COLO668 (cell line): ENCODE results near the gene ARFGEF3.

Experiments
- DNase-seq: peaks from one replicate; lab custom pipeline; 2025; ENCODE audit not compliant: unreplicated experiment; lab: John Stamatoyannopoulos, UW

Gene ARFGEF3

DNA sequence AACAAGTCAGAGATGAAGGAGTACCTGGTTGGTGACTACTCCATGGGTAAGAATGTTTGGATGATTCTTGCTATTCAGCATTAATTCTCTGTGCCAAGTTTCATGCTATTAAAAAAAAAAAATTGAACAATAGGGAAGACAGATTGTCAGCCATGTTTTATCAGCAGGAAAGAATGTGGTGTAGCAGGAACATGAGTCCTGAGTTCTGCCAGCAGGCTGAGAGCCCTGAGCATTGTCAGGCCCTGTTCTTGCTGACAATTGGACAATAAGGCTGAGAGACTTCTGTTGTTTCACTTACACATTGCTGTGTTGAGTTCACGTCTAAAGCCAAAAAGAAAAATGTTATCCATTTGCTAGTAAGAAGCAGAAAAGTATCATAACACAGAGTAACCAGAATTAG lies 145.6 kb downstream of the ARFGEF3 start:
- no peak for DNase-seq

DNA sequence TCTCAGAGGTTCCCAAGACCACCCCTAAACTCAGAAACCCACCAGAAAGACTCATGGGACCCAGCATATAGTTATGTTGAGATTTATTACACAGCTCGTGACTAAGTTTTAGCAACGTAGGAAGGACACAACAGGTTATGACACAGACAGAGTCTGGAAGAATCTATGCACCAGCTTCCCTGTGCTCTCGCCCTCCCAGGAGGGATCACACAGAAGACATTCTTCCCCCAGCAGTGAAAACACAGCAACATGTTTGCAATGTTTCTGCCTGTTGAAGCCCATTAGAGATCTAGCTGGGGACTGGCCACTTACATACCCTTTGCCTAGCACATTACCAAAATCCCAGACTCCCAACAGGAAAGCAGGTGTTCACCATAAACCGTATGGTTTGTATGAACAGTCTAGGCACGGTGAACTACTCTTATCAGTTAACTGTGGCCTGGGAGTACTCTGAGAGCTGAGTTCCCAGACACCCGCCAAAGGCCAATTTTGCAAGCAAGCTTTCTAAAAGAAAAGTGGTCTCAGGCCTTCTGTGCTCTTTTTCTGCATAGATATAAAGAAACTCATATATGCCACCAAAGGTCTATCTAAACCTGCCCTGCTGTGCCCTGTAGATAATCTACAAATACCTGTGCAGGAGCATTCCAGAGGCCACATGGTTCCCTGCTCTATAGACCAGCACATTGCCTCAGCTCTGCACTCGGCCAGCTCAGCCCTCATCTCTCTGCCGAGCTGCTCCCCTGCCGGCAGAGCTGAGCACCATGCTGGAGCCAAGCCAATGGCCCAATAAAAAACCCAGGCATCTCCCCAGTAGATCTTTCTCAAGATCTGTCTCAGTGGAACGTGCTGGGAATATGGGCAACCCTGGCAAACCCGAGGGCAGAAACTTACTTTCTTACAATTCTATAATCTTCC lies 146.3 kb downstream of the ARFGEF3 start:
- DNase-seq: no peak

DNA sequence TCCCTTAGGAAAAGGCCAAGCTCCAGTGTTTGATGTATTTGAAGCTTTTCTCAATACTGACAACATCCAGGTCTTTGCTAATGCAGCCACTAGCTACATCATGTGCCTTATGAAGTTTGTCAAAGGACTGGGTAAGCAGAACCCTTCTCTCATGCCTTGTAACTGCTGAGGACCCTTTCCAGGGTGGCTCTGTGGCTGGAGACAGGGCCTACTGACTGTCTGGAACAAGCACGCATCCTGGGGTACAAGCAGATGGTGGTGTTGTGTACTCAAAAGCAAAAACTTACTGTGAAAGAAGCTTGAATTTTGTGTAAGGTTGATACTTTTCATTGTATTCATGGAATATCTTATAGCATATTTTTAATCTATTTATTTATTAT lies 147.0 kb downstream of the ARFGEF3 start:
- no peak for DNase-seq

DNA sequence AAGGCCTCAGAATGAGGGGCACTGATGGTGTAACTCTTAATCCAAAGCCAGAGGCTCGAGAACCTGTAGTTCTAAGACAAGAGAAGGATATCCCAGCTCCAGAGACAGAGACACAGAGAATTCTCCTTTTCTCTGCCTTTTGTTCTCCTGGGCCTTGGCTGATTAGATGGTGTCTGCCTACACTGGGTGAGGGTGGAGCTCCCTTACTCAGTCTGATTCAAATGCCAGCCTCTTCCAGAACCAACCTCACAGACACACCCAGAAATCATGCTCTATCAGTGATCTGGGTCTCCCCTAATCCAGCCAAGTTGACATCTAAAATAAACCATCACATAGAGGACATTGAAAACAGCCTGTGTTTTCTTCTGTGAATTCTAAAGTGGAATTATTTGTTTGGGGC lies 148.0 kb downstream of the ARFGEF3 start:
- no peak for DNase-seq

DNA sequence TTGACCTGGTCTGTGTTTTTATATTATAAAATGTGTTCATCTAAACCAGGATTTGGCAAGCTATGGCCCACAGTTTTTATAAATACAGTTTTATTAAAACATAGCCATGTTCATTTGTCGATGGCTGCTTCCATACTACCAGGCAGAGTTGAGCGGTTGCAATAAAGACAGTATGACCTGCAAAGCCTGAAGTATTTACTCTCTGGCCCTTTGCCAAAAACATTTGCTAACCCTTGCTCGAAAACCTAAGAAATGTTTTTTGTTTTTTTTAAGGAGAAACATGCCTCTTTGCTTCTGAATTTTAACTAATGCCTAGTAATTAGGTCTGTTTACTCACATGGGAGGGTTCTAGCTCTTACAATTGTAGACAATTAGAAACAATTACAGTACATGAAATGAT lies 148.6 kb downstream of the ARFGEF3 start:
- DNase-seq: no peak

DNA sequence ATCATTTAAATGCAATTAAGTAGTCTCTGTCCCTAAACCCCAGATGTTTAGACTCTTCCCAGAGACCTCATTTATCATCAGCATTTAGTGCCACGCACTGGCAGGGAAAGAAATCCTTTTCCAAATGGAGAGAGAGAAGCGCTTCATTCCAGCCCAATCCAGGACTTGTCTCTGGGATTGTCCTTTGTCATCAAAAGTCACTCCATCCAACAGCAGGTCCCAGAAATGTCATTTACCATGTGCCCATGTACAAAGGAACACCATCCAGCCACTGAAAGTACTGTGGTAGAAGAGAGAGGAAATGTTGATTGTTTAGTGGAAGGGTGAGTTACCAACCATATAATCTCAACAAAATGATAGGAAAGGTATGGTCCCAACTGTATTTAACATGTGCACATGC lies 149.1 kb downstream of the ARFGEF3 start:
- DNase-seq: no peak

DNA sequence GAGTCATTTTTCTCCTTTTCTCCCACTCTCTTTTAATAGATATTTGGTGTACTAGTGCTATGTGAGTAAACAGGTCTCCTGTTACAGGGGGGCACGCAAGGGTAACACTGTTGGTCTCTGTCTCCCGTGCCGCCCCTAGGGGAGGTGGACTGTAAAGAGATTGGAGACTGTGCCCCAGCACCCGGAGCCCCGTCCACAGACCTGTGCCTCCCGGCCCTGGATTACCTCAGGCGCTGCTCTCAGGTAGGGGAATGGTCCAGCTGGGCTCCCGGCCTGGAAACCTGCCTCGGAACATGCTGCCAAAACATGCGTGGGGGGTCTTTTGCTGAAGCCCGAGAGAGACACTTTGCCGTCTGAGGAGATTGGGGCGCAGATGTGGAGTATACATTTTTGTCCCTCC lies 149.5 kb downstream of the ARFGEF3 start:
- DNase-seq: no peak

DNA sequence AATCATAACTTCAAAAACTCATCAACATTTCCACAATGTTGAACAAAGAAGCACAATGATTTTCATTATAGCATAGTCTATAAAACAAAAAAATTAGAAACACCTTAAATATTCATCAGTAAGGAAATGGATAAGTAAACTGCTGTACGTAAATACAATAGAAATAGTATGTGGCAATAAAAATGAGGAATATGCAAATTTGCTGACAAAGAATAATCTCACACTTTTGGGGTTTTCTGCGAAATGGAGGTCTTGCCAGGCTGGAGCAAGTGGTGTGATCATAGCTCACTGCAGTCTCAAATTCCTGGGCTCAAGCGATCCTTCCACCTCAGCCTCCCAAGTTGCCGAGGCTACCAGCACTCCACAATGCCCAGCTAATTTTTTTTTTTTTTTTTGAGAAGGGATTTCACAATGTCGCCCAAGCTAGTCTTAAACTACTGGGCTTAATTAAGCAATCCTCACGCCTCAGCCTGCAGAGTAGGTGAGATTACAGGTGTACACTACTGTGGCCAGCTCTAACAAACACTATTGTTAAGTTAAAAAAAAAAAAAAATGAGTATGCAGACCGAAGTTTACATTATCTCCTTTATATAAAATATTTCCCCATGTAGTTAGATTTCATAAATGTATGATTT lies 157.1 kb downstream of the ARFGEF3 start:
- no peak for DNase-seq

DNA sequence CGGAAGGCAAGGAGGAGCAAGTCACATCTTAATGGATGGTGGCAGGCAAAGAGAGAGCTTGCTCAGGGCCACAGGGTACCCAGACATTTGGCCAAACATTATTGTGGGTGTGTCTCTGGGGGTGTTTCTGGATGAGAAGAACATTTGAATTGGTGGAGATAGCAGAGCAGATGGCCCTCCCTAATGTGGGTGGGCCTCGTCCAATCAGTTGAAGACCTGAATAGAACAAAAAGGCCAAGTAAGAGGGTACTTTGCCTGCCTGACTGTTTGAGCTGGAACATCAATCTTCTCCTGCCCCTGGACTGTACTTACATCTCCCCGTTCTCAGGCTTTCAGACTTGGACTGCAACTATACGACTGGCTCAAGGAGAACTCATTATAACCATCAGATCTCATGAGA lies 160.2 kb downstream of the ARFGEF3 start:
- no peak for DNase-seq

DNA sequence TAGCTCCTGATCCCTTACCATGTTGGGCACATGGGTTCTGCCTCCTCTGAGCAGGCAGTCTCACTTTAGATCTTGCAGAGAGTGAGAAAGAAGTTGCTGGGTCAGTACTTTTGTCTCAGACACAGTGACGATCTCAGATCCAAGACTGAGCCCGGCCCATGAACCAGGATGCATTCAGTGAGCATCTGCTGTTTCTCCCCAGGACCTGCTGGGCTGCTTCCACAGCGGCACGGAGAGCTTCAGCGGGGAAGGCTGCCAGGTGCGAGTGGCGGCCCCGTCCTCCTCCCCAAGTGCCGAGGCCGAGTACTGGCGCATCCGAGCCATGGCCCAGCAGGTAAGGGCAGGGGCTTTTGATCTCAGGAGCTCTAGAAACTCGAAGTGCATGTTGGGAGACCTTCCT lies 162.1 kb downstream of the ARFGEF3 start:
- no peak for DNase-seq

DNA sequence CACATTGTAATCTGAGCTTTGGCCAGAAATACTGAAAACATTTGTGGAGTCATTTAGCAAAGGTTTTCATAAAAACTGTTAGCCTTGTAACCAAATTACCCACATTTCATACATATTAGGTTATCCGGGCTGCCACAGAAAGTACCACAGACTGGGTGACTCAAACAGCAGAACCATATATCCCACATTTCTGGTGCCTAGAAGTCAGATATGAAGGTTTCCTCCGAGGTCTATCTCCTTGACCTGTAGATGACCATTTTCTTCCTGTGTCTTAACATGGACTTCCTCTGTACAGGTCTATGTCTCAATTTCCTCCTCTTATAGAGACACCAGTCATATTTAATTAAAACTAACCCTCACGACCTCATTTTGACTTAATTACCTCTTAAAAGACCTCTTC lies 166.5 kb downstream of the ARFGEF3 start:
- DNase-seq: no peak

DNA sequence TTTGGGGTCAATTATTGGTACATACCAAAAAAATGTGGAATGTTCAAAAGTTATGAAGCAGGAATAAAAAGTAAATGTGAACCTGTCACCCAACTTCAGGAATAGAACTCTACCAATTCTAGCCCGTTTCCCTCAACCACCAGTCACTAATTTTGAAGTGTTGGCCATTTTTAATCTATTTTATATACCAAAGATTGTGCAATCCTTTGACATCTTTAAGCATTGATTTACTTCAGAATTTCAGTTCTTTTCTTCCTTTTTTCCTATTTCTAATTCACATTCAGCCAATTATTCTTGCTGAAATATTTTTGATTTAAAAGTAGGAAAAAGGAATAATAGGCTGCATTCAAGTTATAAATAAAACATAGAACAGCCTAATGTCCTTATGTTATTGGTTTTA lies 169.0 kb downstream of the ARFGEF3 start:
- DNase-seq: no peak

DNA sequence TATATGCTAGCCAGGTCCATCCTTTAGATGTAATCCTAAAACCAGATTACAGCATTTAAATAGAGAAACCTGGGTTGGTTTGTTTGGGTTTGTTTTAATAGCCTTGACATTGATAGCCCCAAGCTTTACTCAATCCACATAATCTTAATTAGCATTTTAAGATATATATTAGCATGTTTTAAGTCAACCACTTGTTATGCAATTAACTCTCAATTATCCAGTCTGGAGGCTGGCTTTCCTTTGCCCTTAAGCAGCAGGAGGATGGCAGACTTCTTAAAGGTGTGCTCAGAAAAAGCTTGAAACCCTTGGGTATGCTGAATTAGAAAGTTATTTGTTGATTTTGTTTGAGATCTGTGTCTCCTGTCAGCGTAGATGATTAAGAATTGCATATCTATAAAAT lies 169.7 kb downstream of the ARFGEF3 start:
- DNase-seq: no peak

DNA sequence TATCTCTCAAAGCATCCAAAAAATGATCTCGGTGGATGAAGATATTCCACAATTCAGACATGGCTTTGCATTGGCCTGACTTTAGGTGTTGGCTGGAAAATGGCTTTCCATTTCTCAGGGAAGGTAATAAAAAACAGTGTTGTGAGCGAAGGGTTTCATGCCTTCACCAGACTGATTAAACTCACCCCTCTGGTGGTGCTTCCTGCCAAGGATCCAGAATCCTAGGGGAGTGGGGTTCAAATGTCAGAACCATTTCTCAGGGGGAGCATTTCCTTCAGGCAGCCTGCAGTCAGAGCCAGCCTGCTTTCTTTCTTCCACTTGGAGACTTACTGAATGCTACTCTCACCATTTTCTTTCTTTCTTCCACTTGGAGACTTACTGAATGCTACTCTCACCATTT lies 170.2 kb downstream of the ARFGEF3 start:
- no peak for DNase-seq

DNA sequence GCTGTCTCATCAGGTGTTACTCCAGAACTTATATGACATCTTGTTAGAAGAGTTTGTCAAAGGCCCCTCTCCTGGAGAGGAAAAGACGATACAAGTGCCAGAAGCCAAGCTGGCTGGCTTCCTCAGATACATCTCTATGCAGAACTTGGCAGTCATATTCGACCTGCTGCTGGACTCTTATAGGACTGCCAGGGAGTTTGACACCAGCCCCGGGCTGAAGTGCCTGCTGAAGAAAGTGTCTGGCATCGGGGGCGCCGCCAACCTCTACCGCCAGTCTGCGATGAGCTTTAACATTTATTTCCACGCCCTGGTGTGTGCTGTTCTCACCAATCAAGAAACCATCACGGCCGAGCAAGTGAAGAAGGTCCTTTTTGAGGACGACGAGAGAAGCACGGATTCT lies 172.3 kb downstream of the ARFGEF3 start:
- no peak for DNase-seq

DNA sequence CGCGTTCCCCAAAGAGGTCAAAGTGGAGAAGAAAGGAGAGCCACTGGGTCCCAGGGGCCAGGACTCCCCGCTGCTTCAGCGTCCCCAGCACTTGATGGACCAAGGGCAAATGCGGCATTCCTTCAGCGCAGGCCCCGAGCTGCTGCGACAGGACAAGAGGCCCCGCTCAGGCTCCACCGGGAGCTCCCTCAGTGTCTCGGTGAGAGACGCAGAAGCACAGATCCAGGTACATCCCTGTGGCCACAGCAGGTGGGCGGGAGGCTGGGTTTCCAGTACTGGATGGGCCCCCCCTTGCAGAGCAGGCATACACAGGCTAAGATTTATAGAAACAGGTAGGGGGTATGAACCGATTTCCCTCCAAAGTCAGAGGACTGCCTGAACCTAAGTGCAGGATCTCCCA lies 173.2 kb downstream of the ARFGEF3 start:
- no peak for DNase-seq

DNA sequence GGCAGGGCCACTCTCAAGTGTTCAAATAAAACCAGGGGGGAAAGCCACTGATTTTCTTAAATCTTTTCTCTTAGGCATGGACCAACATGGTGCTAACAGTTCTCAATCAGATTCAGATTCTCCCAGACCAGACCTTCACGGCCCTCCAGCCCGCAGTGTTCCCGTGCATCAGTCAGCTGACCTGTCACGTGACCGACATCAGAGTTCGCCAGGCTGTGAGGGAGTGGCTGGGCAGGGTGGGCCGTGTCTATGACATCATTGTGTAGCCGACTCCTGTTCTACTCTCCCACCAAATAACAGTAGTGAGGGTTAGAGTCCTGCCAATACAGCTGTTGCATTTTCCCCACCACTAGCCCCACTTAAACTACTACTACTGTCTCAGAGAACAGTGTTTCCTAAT lies 174.5 kb downstream of the ARFGEF3 start:
- no peak for DNase-seq

DNA sequence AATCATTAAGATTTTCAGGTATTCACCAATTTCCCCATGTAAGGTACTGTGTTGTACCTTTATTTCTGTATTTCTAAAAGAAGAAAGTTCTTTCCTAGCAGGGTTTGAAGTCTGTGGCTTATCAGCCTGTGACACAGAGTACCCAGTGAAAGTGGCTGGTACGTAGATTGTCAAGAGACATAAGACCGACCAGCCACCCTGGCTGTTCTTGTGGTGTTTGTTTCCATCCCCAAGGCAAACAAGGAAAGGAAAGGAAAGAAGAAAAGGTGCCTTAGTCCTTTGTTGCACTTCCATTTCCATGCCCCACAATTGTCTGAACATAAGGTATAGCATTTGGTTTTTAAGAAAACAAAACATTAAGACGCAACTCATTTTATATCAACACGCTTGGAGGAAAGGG lies 175.3 kb downstream of the ARFGEF3 start:
- no peak for DNase-seq

DNA sequence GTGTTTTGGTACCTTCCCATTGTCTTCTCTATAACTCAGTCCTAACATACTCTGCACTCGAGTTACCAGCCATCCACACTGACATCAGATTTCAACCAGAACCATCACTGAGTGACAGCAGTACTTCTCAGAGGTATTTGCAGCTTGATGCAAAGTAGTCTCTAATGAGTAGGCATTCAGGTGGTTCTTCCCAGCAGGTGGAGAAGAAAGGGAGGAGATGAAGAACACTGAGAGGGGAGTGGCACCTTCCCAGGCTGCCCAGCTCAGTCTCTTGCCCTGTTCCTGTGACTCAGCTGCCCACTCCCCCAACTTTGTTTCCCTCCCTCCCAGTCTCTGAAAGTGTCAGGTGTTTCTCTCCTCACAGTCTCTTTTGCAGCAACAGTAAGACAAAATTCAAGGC lies 177.3 kb downstream of the ARFGEF3 start:
- no peak for DNase-seq

DNA sequence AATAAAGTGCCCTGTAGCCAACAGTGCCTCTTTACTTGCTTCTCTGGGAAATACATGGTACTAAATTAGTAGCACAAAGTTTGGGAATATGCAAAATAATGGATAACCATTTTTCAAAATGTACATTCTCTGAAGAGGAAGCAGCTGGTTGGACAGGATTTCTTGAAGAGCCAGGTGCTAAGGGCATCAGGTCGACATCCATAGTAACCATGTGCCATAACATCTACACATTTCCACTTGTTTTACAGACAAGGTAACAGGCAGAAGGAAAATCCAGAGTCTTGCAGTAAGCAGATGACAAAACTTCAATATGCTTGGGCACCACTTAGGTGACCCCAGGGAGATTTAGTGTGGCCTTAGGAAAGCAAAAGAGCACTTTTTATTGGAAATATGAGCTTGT lies 179.4 kb downstream of the ARFGEF3 start:
- no peak for DNase-seq

DNA sequence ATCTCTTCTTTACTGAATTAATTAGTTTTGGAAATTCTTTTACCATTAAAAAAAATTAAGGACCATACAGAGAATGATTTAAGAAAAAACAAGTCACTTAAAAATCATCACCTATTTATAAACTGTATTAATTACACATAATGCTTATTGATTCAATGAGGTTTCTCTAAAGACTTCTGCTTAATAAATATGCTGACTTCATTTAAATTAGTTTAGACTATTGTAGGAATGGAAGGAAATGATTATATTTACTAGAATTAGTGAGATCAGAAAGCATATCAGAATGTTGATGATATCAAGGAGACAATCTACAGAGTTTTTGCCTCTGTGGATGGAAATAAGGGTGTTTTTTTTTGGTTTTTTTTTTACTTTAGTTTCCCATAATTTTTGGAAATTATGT lies 181.4 kb downstream of the ARFGEF3 start:
- DNase-seq: no peak

DNA sequence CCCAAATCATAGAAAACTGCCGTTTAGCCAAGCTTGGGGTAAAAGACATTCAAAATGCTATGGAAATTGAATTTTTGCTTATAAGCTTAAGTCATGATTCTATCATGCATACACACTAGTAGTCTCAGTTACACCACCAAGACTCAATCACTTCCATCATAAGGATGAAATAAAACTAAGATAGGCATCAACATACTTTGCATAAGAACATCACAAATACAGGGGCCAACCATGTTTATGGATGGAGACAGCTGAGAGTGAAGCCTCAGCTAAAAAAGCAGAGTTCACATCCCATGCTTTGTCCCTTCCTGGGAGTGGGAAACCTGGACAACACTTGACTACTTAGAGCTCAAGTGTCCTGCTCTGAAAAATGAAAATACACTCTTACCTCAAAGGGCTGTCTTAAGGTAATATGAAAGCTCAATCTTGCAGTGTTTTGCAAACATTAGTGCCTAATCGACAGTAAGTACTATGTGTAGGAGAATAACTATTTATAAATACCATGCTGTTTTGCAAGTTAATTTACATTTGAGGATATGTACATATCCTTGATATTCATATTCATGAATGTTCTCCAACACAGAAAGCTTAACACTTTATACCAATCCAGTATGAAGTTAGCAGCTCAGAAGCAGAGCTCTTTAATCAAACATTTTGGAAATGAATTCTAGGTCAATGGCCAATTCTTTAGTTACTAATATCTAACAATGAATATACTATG lies 184.0 kb downstream of the ARFGEF3 start:
- DNase-seq: no peak
